Cardiac fibroblast (primary cell): ENCODE data around the gene NSG1.

ENCODE experiments used
- DNase-seq, 2 donors: peaks; one replicate each; pipeline versions ENCODE4 v3.0.0 to v3.0.0-alpha.2; 2010; ENCODE audit warnings: low read depth in 2 of 2
- H3K4me3 ChIP-seq, 2 donors: replicated peaks in 1 of 2; 1 replicate in 1 of 2; 2 replicates in 1 of 2; pipeline ENCODE4 v1.5.1; 2011; ENCODE audit warnings: low read depth in 2 of 2, low read length in 2 of 2, mild to moderate bottlenecking in 2 of 2, moderate library complexity in 1 of 2
- TF ChIP-seq, protein P1 (sequence below): IDR thresholded peaks from one replicate; pipeline ENCODE4 v1.5.1; 2011; ENCODE audit warnings: low read depth, mild to moderate bottlenecking, low read length, inconsistent platforms

Gene NSG1

DNA sequence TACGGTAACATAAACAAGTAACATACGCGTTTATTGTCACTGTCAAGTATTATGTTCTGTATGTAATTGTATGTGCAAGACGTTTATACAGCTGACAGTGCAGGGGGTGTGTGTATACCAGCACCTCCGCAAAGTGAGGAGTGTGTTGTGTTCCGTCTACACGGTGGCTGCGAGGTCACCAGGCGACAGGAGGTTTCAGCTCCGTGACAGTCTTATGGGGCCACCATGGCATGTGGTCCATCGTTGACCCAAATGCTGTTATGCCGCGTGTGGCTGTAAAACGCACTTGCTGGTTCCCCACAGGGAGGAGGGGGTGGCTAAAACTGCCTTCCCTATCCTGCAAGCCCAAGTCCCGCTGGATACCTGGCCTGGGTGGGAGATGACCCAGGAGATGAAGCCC is 25.0 kb downstream of the NSG1 start:
- TF ChIP-seq, protein P1, sequence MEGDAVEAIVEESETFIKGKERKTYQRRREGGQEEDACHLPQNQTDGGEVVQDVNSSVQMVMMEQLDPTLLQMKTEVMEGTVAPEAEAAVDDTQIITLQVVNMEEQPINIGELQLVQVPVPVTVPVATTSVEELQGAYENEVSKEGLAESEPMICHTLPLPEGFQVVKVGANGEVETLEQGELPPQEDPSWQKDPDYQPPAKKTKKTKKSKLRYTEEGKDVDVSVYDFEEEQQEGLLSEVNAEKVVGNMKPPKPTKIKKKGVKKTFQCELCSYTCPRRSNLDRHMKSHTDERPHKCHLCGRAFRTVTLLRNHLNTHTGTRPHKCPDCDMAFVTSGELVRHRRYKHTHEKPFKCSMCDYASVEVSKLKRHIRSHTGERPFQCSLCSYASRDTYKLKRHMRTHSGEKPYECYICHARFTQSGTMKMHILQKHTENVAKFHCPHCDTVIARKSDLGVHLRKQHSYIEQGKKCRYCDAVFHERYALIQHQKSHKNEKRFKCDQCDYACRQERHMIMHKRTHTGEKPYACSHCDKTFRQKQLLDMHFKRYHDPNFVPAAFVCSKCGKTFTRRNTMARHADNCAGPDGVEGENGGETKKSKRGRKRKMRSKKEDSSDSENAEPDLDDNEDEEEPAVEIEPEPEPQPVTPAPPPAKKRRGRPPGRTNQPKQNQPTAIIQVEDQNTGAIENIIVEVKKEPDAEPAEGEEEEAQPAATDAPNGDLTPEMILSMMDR: no peak
- H3K4me3 ChIP-seq: no peak overlapping the region
- DNase-seq: no peak

DNA sequence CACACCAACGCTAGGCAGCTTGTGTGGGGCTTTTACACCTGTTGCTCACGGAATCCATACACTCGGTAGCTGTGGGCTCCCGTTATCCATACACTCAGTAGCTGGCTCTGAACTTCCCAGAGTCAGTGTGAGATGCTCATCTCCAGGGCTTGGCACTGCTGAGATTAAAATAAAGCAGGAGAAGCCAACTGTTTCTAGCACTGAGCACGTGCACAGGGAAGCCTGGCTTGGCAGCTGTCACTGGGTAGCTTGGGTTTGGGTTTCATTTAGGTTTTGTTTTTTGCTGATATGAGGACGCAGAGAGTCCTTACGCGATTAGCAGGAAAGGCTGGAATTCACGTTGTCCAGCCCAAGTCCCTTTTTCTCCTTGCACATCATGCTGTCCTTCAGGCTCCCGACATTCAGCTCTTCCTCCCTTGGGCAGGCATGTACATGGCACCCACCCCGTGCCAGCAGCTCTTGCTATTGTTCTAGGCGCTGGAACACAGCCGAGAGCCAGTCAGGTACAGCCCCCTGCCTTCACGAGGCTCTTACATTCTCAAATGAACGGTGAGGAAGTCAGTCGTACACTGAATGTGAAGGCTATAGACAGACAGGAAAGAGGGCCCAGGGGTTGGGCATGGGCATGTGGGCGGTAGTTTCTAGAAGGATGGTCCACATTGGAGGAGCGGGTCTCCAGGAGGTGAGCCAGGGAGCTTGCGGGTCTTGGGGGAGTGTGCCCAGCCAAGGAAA is 25.9 kb downstream of the NSG1 start:
- DNase-seq: no peak

DNA sequence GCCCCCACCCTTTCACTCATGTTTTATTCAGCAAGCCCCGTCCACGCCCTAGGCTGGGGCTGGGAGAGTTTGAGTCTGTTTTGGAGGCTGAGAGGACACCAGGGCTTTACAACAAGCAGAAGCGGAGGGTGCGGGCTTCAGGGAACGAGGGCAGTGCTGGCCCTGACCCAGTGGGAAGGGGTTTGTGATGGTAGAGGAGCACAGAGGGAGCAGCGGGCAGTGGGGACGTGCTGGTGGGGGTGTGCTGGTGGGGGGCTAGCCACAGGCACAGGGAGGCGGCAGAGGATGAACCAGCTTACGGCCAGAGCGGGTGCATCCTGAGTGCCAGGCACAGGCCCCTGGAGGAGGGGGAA is 26.4 kb downstream of the NSG1 start:
- TF ChIP-seq, protein P1: no peak
- H3K4me3 ChIP-seq: no peak overlapping the region
- DNase-seq: no peak

More for the DNA sequence above, 25.9 kb downstream of the NSG1 start:
- H3K4me3 ChIP-seq: no peak overlapping the region
- TF ChIP-seq, protein P1: no peak

DNA sequence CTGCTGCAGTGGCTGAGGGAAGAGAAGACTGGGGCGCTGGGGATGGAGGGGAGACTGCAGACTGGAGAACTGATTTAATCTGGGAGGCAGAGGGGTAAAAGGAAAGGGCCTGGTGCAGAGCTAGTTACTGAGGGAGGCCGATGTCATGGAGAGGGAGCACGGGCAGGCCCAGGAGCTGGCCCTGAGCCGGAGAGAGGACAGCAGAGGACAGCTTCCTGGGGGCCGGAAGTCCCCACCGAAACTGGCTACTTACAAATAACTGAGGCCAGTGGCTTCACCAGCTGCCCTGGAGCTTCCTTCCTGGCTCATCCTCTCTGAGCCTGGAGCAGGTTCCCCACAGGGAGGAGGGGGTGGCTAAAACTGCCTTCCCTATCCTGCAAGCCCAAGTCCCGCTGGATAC is 26.9 kb downstream of the NSG1 start:
- no peak overlapping the region for H3K4me3 ChIP-seq
- DNase-seq: no peak
- TF ChIP-seq, protein P1: no peak

DNA sequence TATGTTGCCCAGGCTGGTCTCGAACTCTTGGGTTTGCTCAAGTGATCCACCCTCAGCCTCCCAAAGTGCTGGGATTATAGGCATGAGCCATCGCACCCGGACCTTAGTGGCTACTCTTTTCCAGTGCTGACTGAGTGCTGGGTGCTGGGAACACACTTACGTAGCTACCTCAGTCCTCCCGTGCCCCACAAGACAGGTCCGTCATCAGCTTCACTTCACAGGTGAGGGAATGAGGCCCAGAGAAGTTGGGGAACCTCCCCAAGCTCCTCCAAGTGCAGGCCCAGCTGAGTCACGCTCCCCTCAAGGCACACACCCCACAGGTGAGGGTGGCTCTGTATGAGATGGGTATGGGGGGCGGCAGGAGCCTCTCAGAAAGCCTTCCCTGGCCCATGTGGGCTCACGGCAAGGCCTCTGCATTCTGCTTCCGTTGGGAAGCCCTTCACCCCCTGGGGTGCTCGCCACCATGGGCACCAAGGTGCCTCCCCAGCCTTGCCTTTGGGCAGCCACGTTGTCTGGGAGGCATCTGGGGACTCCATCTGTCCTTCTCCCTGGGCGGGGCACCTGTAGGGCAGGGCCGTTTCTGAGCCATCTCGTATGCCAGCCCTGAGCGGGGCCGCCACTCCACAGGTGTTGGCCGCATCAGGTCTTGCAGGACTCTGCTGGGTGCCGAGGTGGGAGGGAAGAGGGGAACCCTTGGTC is 28.4 kb downstream of the NSG1 start:
- H3K4me3 ChIP-seq: no peak overlapping the region
- TF ChIP-seq, protein P1: no peak
- DNase-seq: no peak

DNA sequence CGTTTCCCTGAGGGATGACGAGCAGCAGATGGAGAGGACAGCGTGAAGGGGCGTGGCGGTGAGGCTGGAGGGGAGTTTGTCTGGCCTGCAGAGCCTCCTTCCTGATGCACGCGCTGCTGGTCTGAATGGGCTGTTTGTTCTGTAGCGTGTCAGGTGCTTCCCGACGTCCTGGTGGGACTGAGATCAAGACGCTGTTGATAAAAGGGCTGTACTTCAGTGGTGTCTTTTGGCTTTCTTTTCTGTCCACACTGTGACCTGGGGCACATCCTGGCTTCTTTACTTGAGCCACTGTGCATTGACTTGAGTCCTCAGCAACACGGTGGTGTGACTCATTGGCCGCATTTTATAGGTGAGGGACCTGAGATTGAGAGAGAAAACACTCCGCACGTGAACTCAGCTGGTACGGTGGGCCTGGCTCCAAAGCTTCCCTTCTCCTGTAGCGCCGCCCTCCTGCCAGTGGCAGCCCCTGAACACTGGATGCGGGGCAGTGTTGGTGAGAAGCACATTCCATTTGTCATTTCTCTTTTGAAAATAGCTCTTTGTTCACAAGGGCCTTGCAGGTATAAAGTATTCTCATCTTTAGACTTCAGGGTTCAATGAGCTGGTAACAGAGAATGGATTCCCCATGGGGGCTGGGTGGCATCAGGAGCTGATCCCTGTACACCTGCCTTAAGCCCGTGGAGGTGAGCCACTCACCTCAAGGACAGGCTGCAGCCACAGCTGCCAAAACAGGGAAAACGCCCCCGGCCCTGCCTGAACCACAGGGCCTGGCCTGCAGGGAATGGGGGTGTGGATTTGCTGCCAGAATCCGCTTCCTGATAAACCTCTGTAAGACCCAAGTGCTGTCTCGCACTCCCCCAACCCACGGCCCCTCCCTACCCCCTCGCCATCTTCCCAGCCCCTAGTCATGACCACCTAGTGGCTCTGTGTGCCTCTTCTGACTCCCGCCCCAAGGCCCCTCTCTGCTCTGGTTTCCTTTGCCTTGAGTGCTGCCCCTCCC is 29.2 kb downstream of the NSG1 start:
- DNase-seq: no peak
- TF ChIP-seq, protein P1: no peak
- H3K4me3 ChIP-seq: no peak overlapping the region
